OCI-LY7 (cell line): ENCODE results near the gene KCNIP4.

Source experiments
- CTCF ChIP-seq: fragments of 200-600 bp; sonication (generic); conservative IDR thresholded peaks from 2 replicates; pipeline ENCODE4 v1.5.1; 2014; ENCODE audit warnings: mild to moderate bottlenecking, antibody characterized with exemption, low read length, moderate library complexity, mixed read lengths
- EZH2phosphoT487 ChIP-seq: fragments of 200-600 bp; sonication (generic); IDR thresholded peaks from 2 replicates; pipeline ENCODE4 v1.6.1; 2018; ENCODE audit warnings: low read depth, borderline replicate concordance, mild to moderate bottlenecking, mixed run types, antibody characterized with exemption, low read length, moderate library complexity, mixed read lengths

- TF ChIP-seq CTCF (no peak), EZH2phosphoT487 (no peak)
Observed at GRCh38 chr4:21641696-21642095, 306.9 kb downstream of the KCNIP4 start.
